ENCODE data around the gene GRIN2B. TPM values are rescaled to one million over a fixed set of nuclear protein-coding genes. Genes with fewer than 3 reads are reported as not detected.

Gene GRIN2B
- total RNA-seq, 1 donor from 2014 or later = not detected

DNA sequence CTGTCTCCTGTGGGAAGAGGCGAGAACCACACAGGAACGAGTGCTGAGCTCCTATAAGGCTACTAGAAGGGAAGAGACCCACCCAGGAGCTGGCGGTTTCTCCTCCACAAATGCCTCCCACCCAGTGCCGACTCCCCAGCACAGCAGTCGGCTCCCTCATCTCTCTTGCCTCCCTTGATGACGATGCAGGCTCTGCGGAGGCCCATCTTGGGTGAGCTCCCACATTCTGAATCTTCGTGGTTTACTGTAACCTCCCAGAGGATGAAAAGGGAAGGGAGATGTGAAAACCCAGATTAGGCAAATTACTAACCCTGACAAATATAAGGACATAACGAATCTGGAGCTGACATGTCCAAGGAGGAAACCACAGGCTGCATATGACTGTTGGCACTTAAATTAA is 23.8 kb downstream of the GRIN2B start:
- DNase-seq (ENCODE audit: low read depth in 2 of 2) = no peak

DNA sequence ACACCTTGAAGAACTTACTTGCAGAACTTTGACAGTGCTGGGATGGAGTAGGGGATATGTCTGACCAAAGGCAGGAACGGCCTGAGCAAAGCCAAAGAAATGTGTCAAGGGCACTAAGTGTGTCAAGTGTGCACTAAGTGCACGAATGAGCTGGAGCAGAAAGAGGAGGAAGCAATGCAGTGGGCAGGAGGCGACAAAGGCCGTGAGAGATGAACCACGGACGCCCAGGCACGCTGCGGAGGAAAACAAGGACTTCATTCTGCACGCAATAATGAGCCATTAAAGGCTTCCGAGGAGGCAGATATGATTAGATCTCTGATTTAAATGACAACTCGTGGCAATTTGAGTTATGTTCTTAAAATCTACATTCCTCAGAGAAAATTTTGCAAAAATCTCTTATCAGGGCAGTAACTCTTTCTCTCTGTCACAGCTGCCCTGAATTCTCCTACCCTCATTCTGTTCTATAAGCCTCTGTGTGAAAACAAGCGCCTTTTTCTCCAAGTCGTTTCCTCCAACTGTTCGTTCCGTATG is 25.3 kb downstream of the GRIN2B start:
- no peak for DNase-seq (ENCODE audit: low read depth in 2 of 2)

DNA sequence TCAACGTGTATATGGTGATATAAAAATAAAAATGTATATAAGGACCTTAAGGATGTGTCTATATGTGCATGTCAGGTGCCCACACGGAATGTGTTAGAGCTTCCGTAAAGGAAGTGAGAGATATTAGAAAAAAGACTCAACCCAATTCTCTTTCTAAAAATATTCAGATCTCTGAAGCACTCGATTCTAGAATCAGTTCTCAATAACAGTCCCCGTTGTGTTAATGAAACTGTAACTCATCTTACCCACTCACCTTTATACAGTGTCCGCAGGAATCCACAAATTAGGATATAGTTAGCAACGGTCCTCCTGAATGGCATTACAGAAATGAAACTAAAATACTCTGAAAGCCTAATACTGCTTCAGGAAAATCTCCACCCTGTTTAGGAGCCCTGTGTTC is 29.3 kb downstream of the GRIN2B start:
- no peak for DNase-seq (ENCODE audit: low read depth in 2 of 2)

DNA sequence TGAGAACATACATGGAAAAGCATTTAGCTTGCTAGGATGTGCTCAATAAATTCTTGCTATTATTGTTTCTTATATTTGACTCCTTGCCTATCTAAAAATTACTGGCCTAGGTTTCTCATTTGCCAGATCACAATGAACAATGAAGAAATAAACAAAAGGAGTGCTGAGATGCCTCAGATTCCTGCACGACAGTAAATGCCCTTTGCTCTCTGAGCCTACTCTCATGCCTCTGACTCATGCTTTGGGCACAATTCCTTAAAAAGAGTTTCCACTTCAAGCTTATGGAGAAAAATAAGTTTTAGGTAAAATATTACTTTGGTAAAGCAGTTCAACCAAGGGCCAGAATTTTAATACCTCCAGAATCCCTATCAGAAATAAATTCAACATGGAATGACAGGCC is 30.9 kb downstream of the GRIN2B start:
- no peak for DNase-seq (ENCODE audit: low read depth in 2 of 2)

DNA sequence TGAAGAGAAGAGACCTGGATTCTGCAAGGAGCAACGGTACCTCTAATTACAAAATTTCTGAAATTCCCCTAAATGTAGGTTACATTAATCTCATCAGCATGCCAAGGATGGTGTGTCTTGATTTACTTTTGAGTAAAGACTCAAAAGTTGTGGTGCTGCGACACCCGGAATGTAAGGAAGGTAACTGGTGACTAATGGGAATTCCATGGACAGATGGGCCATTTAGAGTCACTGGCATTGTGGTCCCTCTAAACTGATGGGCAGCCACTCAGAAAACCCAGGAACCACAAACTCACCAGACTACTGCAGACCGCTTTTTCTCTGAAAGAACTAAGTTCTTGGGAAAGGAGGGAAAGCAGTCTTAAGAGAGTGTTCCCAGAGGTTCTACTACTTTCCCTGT is 32.8 kb downstream of the GRIN2B start:
- no peak for DNase-seq (ENCODE audit: low read depth in 2 of 2)

DNA sequence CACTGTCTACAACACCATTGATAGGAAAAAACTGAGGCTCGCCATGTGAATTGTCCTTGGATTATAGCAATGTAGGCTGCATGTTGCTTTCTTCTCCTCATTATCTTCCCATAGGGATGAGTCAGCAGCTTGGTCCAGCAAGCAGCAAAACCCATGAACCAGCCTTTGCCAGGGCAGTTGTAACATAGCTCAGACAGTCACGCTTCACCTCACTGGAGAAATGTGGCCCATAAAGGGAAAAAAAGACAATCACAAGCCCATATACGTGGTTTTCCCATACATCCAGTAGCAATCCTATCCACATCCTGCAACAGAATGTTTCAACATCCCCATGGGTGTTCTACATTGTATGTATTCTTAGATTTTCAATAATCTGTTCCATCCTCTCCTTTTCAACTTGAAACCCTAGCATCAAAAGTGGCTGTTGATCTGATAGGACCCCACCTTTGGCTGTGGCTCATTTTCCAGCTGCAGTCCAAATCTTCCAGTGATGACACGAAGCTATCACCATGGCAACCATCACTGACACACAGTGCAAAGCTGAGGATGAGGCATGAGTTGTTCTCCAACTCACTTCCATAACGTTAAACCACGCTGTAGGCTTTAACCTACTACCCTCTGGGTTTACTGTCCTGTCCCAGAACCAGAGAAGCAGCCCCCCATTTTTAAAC is 34.0 kb downstream of the GRIN2B start:
- no peak for DNase-seq (ENCODE audit: low read depth in 2 of 2)

DNA sequence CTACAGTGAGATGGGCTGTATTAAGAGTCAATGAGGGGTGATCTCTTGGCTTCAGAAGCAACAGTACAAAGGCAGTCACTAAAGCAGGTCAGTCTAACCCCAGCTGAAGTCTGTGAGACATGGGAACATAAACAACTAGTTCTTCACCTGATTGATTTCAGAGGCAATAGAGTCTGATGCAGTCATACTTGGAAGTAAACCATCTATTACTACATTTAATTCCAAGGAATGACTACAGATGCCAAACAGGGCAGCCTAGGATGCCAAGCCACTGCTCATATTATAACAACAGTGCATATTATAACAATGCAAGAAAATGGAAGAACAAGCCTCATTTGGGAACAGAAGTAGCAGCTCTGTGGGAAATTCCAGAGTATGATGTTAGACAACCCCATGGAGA is 35.8 kb downstream of the GRIN2B start:
- DNase-seq (ENCODE audit: low read depth in 2 of 2) = no peak

DNA sequence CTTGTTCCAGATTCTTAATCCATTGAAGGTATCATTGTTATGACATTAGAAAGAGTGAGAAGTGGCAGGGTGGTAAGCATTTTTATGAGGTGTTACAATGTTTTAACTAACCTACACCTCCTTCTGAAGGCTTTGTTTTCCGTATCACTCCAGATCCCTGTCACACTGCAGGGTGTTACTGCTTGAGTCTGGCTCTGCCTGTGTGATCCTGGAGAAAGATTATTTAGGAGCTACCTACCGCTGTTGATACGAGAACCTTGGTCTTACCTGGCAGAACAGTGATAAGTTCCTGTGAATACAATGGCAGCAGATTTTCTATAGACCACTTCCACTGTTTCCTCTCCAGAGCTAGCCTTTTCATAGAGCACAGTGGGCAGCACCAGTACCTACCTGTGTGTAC is 36.2 kb downstream of the GRIN2B start:
- no peak for DNase-seq (ENCODE audit: low read depth in 2 of 2)

DNA sequence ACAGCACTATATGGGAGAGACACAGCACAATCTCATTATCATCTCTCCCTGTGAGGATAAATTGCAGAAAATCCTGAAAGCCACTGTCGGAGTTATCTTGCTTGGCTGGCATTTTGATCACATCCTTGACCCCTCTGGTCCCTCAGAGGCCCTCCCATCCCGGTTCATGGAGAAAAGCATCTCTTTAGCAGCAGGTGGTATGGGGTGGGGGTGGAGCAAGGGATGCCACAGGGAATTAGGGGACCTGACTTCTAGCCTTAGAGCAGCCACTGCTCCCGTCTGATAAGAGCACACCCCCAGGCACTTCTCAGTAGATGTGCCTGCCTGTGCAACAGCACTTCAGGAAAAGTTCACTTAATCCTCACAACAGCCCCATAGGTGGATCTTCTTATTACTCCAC is 38.6 kb downstream of the GRIN2B start:
- no peak for DNase-seq (ENCODE audit: low read depth in 2 of 2)

DNA sequence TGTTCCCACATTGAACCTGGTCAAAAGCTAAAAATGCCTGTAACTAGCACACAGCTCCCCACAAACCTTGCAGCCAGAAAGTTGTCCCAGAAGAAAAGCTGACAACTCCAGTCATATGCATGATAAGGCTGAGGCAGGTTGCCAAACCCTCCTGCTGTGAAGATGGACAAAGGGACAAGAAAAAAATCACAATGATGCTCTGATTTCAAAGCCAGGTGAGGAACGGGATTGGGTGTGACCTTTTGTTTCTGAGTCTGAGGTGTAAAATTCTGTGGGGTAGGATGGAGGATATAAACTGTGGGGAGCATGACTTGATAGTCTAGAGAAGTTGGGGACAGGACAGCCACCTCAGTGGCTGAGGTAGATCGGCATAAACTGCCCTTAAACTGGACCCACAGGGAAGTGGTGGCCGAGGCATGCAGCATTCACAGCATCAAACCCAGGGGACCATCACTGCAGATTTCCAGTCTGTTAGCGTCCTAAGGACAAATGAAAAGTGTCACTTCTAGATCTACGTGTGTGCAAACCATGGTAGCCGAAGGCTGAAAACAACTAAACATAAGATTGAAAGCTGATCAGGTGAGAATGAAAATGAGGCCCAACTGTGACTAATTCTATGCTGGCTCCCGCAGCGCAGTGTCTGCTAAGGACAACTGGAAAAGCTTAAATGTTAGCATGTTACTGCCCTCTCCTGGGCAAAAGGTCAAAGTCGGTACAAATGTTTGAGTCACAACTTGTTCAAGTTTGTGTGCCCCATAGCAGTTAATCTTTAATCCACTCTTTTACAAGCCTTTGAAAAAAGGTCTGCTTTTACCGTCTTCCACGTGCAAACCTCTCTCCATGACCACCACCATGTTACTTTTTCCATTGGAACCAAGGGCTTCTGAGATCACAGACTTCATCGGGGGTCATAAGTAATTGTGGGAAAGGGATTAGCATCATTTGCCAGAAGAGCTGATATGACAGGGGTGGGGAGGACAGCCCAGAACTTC is 39.8 kb downstream of the GRIN2B start:
- peak; percentile 6 to 51 for DNase-seq (ENCODE audit: low read depth in 2 of 2)

DNA sequence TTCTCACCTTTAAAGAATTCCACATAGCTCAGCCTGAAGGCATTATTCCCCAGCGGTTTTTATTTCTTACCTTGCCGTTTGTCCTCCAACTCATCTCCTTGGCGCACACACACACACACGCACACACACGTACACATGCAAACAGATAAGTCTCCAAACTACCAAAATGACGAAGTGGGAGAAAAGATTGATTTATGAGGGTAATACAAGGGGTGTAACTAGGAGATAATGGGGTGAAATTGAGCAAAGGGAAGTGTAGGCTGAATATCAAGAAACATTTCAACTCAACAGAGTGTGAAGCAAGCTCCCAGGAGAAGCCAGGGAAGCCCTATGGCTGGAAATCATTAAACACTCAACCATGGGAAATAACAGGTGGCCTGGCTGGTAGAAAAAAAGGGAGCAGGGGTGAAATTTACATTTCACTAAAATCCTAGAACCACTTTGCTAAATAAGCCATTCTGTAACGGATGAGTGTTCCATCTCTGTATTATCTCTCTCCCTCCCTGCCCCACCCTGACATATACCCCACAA is 41.0 kb downstream of the GRIN2B start:
- DNase-seq (ENCODE audit: low read depth in 2 of 2) = no peak

DNA sequence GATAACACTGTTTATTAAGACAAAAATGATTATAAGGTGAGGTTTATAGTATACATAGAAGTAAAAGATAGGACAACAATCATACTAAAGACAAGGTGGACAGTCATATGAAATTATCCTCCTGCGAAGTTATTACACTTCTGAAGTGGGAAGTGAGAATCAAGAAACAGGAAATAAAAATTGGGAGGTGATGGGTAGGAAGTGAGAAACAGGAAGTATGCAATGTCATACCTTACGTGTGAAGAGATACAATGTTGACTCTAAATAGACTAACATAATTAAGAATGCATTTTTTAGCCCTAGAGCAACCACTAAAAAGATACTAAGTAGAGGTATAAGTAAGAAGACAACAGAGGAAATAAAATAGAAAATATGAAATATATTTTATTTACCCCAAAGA is 43.7 kb downstream of the GRIN2B start:
- DNase-seq (ENCODE audit: low read depth in 2 of 2) = no peak

DNA sequence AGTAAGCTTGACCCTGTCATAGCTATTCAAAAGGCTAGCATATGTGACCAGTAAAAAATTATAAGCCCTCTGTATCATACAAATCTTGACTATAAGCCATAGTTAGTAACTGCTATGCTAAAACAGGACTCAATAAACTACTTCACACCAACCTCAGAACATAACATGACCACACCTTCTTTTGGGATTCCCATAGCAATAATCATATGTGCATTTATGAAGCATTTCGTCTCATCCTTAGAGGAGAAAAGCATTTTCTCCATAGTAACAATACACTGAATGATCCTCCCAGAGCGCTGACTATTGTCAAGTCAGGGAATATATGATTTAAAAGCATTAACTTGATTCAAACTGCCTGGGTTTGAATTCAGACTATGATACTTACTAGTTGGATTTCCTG is 46.2 kb downstream of the GRIN2B start:
- DNase-seq (ENCODE audit: low read depth in 2 of 2) = no peak
